Urothelium cell line (cell line): ENCODE measurements around the gene KCNJ8.
A peak's percentile ranks its signal among the peaks of the same experiment; 100 is the strongest.
"Not testable (repeated sequence)": the region's sequence is repeated elsewhere in the genome, so short reads cannot be mapped to it uniquely, and the experiment has no call there.

ENCODE experiments used
- DNase-seq: peaks from one replicate; pipeline ENCODE4 v3.0.0; 2011; ENCODE audit warnings: low spot score, mixed read lengths
- FAIRE-seq: peaks from 2 replicates; lab custom pipeline; 2011; peaks lifted over from hg19 to GRCh38; lab: Jason Lieb, UNC

Gene KCNJ8

GRCh38 chr12:21788089-21788983, 13.8 kb upstream of the KCNJ8 start:
- FAIRE-seq (no peak), DNase-seq (no peak)

GRCh38 chr12:21786041-21786531, 11.6 kb upstream of the KCNJ8 start:
- FAIRE-seq (no peak), DNase-seq (no peak)

- DNase-seq, FAIRE-seq: not testable (repeated sequence)
Measured at GRCh38 chr12:21782723-21783122, 8.2 kb upstream of the KCNJ8 start.

GRCh38 chr12:21780786-21781185, 6.3 kb upstream of the KCNJ8 start:
- no peak for DNase-seq
- no peak for FAIRE-seq

GRCh38 chr12:21776175-21776574, 1.7 kb upstream of the KCNJ8 start:
- no peak for FAIRE-seq
- DNase-seq: no peak

- no peak for DNase-seq
- FAIRE-seq: no peak
Measured at GRCh38 chr12:21775133-21775820, 771 bp upstream of the KCNJ8 start.

GRCh38 chr12:21773806-21774205, 700 bp downstream of the KCNJ8 start:
- DNase-seq (no peak), FAIRE-seq (no peak)

DNA sequence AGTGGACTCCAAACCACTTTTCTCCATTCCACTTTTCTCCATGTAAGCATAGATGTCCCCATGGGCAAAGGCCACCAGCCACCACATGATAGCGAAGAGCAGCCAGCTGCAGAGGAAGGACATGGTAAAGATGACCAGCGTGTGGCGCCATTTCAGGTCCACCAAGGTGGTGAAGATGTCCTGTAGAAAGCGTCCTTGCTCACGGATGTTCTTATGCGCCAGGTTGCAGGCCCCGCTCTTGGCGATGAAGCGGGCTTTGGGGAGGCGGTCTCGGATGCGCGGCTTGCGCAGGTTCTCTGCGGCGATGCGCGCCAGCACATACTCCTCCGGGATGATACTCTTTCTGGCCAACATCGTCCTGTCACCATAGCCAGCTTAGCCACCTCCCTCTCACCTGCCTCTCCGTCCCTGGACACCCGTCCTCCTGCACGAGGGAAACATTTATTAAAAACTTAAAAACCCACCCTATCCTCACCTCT, 1.2 kb downstream of the KCNJ8 start:
- FAIRE-seq: no peak

DNA sequence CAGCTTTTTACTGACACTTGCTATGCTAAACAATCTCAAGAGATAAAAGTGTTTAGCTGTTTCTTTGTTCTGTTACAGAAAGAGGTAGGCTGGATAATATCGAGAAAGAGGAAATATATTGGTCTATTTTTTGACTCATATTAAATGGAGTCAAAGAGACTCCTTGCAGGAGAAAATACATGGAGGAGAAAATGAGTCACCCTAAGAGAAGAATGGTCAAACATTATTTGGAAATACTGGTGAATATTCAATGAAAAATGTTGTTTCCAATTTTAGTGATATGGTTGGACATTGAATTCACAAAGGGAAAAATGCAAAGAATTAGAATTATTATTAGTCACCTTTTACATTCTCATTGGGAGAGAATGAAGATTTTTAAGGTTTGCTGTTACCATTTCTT, 3.2 kb downstream of the KCNJ8 start:
- FAIRE-seq (no peak), DNase-seq (no peak)

More for the DNA sequence above, 1.2 kb downstream of the KCNJ8 start:
- DNase-seq: peak; percentile 27

DNA sequence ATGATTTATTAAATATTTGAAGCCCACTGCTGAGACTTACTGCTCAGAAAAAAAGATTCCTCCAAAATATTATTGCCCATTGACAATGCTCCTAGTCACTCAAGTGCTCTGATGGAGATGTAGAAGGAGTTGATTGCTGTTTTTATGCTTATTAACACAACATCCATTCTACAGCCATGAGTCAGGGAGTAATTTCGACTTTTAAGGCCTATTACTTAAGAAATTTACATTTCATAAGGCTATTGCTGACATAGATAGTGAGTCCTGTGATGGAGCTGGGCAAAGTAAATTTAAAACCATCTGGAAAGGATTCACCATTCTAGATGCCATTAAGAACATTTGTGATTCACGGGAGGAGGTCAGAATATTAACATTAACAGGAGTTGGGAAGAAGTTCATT, 5.2 kb downstream of the KCNJ8 start:
- DNase-seq (no peak), FAIRE-seq (no peak)

GRCh38 chr12:21766403-21766802, 8.1 kb downstream of the KCNJ8 start:
- DNase-seq (no peak), FAIRE-seq (no peak)

GRCh38 chr12:21764950-21765349, 9.6 kb downstream of the KCNJ8 start:
- FAIRE-seq (no peak), DNase-seq (no peak)

DNA sequence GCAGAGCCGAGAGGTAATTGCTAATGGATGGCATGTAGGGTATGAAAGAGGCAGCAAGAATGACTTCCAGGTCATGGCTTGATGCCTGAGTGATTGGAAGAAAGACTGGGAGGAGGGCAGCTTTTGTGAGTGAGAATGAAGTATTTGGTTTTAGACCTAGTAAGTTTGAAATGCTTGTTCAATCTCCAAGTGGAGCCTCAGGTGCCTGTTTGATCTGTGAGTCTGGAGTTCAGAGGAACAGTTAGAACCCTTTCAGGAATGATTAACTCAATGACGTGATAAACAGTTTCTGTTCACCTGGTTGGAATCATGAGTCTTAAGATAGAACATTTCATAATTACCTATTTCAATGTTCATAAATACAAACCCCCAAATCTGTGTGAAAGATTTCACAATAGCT, 10.4 kb downstream of the KCNJ8 start:
- DNase-seq: no peak
- FAIRE-seq: no peak

- FAIRE-seq (no peak), DNase-seq (no peak)
Measured at GRCh38 chr12:21763531-21763930, 11.0 kb downstream of the KCNJ8 start.

GRCh38 chr12:21759737-21760136, 14.8 kb downstream of the KCNJ8 start:
- FAIRE-seq (no peak), DNase-seq (no peak)

GRCh38 chr12:21757735-21758134, 16.8 kb downstream of the KCNJ8 start:
- FAIRE-seq (no peak), DNase-seq (no peak)

DNA sequence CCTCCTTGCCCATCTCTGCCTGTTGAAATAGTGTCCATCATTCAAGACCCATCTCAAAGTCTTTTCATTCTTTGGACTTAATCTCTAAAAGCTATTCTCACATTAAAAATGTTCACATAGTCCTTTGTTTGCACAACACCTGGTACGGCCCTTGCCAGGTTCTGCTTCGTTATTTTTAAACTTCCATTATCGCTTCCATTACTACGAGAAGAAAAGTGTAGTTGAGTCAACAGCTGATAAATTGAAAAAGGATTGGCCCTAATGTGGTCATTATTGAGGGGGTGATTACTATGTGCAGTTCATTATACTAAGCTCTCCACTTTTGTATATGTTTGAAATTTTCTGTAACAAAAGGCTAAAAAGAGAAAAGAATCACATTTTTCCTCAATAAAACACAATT, 17.8 kb downstream of the KCNJ8 start:
- FAIRE-seq: no peak

DNA sequence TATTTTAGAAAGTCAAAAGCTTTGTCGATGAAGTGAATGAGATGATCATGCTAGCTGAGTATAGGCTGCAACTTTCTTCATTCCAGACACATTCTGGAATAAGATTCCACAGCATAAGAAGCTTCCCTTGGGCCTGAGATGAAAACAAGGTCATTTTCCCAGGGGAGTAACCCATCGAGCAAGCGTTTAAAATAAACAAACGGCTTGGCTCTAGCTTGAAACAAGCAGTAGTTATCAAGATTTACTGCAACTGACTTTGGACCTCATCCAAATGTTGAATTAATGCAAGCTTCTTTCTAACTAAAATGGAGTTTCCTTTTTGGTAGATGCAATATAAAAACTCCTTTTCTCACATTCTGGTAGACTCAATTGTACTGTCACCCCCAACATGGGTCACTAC, 23.0 kb downstream of the KCNJ8 start:
- FAIRE-seq: no peak
- DNase-seq: no peak

More for the DNA sequence above, 17.8 kb downstream of the KCNJ8 start:
- DNase-seq: no peak

GRCh38 chr12:21745258-21745657, 29.2 kb downstream of the KCNJ8 start:
- FAIRE-seq (no peak), DNase-seq (no peak)

- no peak for FAIRE-seq
Measured at GRCh38 chr12:21731144-21731543, 43.4 kb downstream of the KCNJ8 start.

GRCh38 chr12:21725731-21726130, 48.8 kb downstream of the KCNJ8 start:
- DNase-seq (no peak), FAIRE-seq (no peak)

More at GRCh38 chr12:21731144-21731543, 43.4 kb downstream of the KCNJ8 start:
- no peak for DNase-seq
